ENCODE results near the gene SLC9A9. TPM values are rescaled to one million over a fixed set of nuclear protein-coding genes. Genes with fewer than 3 reads are reported as not detected.

The SLC9A9 gene
- total RNA-seq, 2 donors from 2014 or later, result 23.6 to 31.0 TPM

- Histone ChIP-seq H3K27me3 (replicated peaks; ENCODE audit: insufficient read depth) (no peaks in the 10 kb centered on the region), H3K27ac (no peak overlapping the region), H3K9me3 (no peaks in the 10 kb centered on the region), H3K4me1 (replicated peaks) (no peaks in the 10 kb centered on the region), H3K4me3 (no peak overlapping the region), H3K36me3 (no peaks in the 10 kb centered on the region)
- no peak for TF ChIP-seq POLR2AphosphoS5 (IDR thresholded peaks at IDR 0.05)
- no peak for DNase-seq (ENCODE audit: low spot score)
- WGBS, result 77% methylated on average over 2 of the region's 2 CpGs
- intact Hi-C loops (cut with DNase I), result no loop called here
These were observed 111.2 kb downstream of the SLC9A9 start for GRCh38 chr3:143737065-143737464.

DNA sequence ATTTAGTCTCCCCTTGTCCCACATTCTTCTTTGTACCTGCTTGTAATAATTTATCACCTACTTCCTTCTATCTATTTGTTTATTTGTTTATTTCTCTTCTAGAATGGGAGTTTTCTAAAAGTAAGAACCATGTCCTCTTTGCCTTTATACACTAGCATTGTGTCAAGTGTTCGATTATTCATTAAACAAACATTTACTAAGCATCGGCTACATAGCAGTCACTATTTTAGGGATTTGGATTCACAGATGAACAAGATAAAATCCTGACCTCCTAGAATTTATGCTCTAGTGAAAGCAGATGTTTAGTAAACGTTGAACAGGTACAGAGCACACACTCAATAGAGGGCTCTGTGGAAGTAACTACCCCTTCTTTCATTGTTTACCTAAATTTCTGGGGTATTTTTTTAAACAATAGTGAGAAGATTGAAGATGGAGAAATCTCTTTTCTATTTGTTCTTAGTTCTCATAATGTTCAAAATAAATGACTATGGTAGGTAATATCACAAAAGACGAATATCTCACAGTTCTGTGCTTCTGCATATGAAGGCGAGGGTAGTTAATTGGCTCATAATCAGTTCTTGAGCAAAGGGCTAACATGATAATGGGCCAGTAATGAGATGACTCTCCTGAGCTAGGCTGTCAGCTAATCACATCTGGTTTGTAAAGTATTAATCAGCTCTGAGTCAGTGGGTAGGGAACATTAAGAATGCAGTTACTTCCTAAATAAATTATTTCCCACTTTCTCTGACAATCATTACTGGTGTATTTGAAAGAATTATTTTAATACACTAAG is 111.9 kb downstream of the SLC9A9 start:
- TF ChIP-seq POLR2AphosphoS5 (IDR thresholded peaks at IDR 0.05) (no peak), POLR2A (IDR thresholded peaks at IDR 0.05) (no peak)
- no peak overlapping the region for H3K4me3 ChIP-seq
- H3K27me3 ChIP-seq (replicated peaks; ENCODE audit: insufficient read depth), result no peaks in the 10 kb centered on the region
- H3K4me1 ChIP-seq (replicated peaks), result no peaks in the 10 kb centered on the region
- H3K9me3 ChIP-seq, result no peaks in the 10 kb centered on the region
- intact Hi-C loops (cut with DNase I), result no loop called here
- WGBS, result 56% methylated on average over 5 of the region's 5 CpGs
- no peak for DNase-seq (ENCODE audit: low spot score)
- no peaks in the 10 kb centered on the region for H3K36me3 ChIP-seq
- H3K27ac ChIP-seq, result no peak overlapping the region

DNA sequence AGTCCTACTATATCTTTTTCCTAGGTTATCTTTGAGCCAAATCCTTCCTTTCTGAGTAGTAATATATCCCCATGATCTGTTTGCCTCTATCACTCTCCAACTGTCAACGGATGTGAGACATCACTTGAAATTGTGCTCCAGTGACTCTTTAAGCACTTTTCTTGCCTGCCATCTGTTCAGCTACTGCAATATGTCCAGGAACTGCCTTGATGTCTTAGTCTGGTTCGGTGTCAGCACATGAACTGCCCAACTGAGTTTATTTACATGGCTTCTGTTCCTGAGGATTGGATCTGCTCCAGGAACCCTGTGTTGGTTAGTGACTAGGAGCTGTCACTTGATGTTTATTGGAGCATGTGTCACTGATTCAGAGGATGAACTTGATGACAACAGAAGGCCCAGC is 116.5 kb downstream of the SLC9A9 start:
- no peaks in the 10 kb centered on the region for H3K9me3 ChIP-seq
- no peak overlapping the region for H3K27ac ChIP-seq
- no peak overlapping the region for H3K4me3 ChIP-seq
- WGBS, result 74% methylated on average over 2 of the region's 2 CpGs
- H3K36me3 ChIP-seq, result no peaks in the 10 kb centered on the region
- no peaks in the 10 kb centered on the region for H3K4me1 ChIP-seq (replicated peaks)
- DNase-seq (ENCODE audit: low spot score), result no peak
- no peak for TF ChIP-seq POLR2AphosphoS5 (IDR thresholded peaks at IDR 0.05)
- TF ChIP-seq, protein P1, sequence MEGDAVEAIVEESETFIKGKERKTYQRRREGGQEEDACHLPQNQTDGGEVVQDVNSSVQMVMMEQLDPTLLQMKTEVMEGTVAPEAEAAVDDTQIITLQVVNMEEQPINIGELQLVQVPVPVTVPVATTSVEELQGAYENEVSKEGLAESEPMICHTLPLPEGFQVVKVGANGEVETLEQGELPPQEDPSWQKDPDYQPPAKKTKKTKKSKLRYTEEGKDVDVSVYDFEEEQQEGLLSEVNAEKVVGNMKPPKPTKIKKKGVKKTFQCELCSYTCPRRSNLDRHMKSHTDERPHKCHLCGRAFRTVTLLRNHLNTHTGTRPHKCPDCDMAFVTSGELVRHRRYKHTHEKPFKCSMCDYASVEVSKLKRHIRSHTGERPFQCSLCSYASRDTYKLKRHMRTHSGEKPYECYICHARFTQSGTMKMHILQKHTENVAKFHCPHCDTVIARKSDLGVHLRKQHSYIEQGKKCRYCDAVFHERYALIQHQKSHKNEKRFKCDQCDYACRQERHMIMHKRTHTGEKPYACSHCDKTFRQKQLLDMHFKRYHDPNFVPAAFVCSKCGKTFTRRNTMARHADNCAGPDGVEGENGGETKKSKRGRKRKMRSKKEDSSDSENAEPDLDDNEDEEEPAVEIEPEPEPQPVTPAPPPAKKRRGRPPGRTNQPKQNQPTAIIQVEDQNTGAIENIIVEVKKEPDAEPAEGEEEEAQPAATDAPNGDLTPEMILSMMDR (IDR thresholded peaks at IDR 0.05), result no peak
- no peak for TF ChIP-seq POLR2A (IDR thresholded peaks at IDR 0.05)
- H3K27me3 ChIP-seq (replicated peaks; ENCODE audit: insufficient read depth), result no peaks in the 10 kb centered on the region
- intact Hi-C loops (cut with DNase I), result no loop called here

DNA sequence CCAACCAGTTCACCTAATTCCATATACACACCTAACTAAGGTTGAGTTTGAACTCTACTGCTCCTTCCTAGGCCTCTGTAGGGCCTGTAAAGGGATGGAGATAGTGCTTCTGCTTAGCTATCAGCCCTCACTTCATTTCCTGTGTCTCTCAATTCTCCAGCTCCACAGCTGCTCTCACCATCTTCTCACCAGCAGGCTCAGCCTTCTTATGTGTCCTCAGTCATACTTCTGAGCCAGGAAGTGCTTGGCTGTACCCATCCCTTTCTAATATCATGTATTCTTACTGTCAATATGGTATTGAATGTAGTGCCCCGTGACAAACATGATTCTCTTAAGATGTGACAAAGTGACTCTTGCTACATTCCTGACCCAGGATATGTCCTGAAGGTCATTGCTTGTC is 116.9 kb downstream of the SLC9A9 start:
- WGBS, result 93% methylated on average over 1 of the region's 1 CpG
- no peak for DNase-seq (ENCODE audit: low spot score)
- intact Hi-C loops (cut with DNase I), result no loop called here

DNA sequence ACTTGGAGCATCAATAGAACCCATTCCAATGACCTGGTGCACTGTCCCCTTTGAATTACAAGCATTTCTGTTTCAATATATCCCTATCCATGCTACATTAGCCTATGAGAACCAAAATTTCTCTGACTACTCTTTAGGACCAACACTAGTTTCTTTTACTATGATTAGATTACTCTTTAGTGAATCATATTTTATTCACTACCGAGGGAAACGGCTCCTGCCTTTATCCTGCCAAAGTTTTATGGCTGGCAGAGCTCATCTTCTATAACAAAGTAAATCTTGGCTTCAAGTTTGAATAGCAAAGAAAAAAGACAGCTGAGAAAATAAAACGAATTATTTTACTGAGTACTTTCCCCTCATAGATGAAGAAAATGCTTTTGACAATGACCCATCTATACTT is 120.9 kb downstream of the SLC9A9 start:
- Histone ChIP-seq H3K9me3 (no peaks in the 10 kb centered on the region), H3K4me3 (no peak overlapping the region), H3K36me3 (no peaks in the 10 kb centered on the region), H3K27ac (no peak overlapping the region), H3K27me3 (replicated peaks; ENCODE audit: insufficient read depth) (no peaks in the 10 kb centered on the region), H3K4me1 (replicated peaks) (no peaks in the 10 kb centered on the region)
- 9% methylated on average over 3 of the region's 3 CpGs for WGBS
- intact Hi-C loops (cut with DNase I), result no loop called here
- TF ChIP-seq, protein P1 (IDR thresholded peaks at IDR 0.05), result no peak
- TF ChIP-seq POLR2AphosphoS5 (IDR thresholded peaks at IDR 0.05) (no peak), POLR2A (IDR thresholded peaks at IDR 0.05) (no peak)
- no peak for DNase-seq (ENCODE audit: low spot score)

More for the DNA sequence above, 116.9 kb downstream of the SLC9A9 start:
- H3K36me3 ChIP-seq, result no peaks in the 10 kb centered on the region
- no peak overlapping the region for H3K27ac ChIP-seq
- no peak for TF ChIP-seq POLR2AphosphoS5 (IDR thresholded peaks at IDR 0.05)
- TF ChIP-seq, protein P1 (IDR thresholded peaks at IDR 0.05), result no peak
- no peak for TF ChIP-seq POLR2A (IDR thresholded peaks at IDR 0.05)
- H3K4me3 ChIP-seq, result no peak overlapping the region
- H3K4me1 ChIP-seq (replicated peaks), result no peaks in the 10 kb centered on the region
- no peaks in the 10 kb centered on the region for H3K9me3 ChIP-seq
- H3K27me3 ChIP-seq (replicated peaks; ENCODE audit: insufficient read depth), result no peaks in the 10 kb centered on the region

- intact Hi-C loops (cut with DNase I), result no loop called here
- no peaks in the 10 kb centered on the region for H3K9me3 ChIP-seq
- H3K27me3 ChIP-seq (replicated peaks; ENCODE audit: insufficient read depth), result no peaks in the 10 kb centered on the region
- 8% methylated on average over 1 of the region's 1 CpG for WGBS
- TF ChIP-seq, protein P1 (IDR thresholded peaks at IDR 0.05), result no peak
- no peak for TF ChIP-seq POLR2A (IDR thresholded peaks at IDR 0.05)
- H3K27ac ChIP-seq, result no peak overlapping the region
- no peak for DNase-seq (ENCODE audit: low spot score)
- no peaks in the 10 kb centered on the region for H3K4me1 ChIP-seq (replicated peaks)
- H3K4me3 ChIP-seq, result no peak overlapping the region
- no peaks in the 10 kb centered on the region for H3K36me3 ChIP-seq
These were observed 121.5 kb downstream of the SLC9A9 start for GRCh38 chr3:143726727-143727126.

All from prostate gland (tissue), 2 donors.